Stimulated activated CD8-positive, alpha-beta memory T cell treated with anti-CD3 and anti-CD28 coated beads, Interleukin-7, amount 100 ng/mL, for 4 hours (primary cell): Measurements from ENCODE around the gene NPL.

Source experiments
- DNase-seq, 2 donors: peaks; one replicate each; pipeline ENCODE4 v3.0.0-alpha.2; 2020; ENCODE audit warnings: low read depth in 2 of 2

NPL gene

GRCh38 chr1:182867861-182868260 is 78.3 kb downstream of the NPL start:
- DNase-seq, result no peak

- DNase-seq, result no peak
These were observed 79.7 kb downstream of the NPL start for GRCh38 chr1:182869241-182869666.

- DNase-seq, result no peak
These were observed 83.3 kb downstream of the NPL start for GRCh38 chr1:182872881-182873280.

- DNase-seq, result no peak
These were observed 86.3 kb downstream of the NPL start for GRCh38 chr1:182875889-182876288.

GRCh38 chr1:182877331-182877730 is 87.8 kb downstream of the NPL start:
- DNase-seq, result no peak

GRCh38 chr1:182877842-182878241 is 88.3 kb downstream of the NPL start:
- no peak for DNase-seq
